ENCODE data around the gene RBSN.

The RBSN gene

GRCh38 chr3:15064299-15064834 lies 34.6 kb downstream of the RBSN start:
- H3K36me3 ChIP-seq (ENCODE audit: control insufficient read depth, insufficient read depth, low read length) = no peaks in the 10 kb centered on the region
- H3K4me3 ChIP-seq (replicated peaks; ENCODE audit: low read depth, low read length) = peak overlapping the region; percentile 81
- DNase-seq (ENCODE audit: extremely low read depth, insufficient read length) = peak; percentile 28
- TF ChIP-seq, protein P1, sequence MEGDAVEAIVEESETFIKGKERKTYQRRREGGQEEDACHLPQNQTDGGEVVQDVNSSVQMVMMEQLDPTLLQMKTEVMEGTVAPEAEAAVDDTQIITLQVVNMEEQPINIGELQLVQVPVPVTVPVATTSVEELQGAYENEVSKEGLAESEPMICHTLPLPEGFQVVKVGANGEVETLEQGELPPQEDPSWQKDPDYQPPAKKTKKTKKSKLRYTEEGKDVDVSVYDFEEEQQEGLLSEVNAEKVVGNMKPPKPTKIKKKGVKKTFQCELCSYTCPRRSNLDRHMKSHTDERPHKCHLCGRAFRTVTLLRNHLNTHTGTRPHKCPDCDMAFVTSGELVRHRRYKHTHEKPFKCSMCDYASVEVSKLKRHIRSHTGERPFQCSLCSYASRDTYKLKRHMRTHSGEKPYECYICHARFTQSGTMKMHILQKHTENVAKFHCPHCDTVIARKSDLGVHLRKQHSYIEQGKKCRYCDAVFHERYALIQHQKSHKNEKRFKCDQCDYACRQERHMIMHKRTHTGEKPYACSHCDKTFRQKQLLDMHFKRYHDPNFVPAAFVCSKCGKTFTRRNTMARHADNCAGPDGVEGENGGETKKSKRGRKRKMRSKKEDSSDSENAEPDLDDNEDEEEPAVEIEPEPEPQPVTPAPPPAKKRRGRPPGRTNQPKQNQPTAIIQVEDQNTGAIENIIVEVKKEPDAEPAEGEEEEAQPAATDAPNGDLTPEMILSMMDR (IDR thresholded peaks at IDR 0.05; ENCODE audit: insufficient read depth, low read length, poor library complexity, severe bottlenecking) = no peak
- H3K27me3 ChIP-seq (replicated peaks; ENCODE audit: control insufficient read depth, insufficient read depth, low read length) = no peaks in the 10 kb centered on the region

DNA sequence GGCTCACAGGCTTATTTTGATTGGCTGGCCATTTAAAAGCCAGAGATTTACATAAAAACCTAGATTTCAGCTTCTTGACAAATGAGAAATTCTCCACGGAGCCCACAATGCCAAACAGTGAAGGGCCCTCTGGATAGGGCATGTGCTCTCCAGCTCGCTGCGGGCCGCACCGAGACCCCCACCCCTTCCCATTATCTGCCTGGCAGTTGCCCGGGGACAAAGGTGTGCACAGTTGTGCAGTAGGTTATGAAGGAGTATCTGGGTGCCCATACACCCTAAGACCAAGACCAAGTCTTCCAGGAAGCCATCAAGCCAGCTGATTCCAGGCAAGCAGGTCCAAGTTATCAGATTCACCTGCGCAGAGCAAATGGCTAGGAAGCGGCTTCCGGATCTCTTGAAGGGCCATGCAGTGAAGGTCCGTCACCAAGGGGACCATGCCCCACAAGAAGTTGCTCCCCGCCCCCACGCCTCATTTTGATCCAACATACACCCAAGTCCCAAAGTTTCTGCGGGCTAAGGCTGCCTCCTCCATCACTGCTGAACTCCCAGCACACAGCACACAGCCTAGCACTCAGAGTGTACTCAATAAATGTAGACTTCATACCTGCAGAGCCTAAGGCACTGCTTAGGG lies 35.2 kb downstream of the RBSN start:
- TF ChIP-seq, protein P1 (IDR thresholded peaks at IDR 0.05; ENCODE audit: insufficient read depth, low read length, poor library complexity, severe bottlenecking) = no peak
- no peak for DNase-seq (ENCODE audit: extremely low read depth, insufficient read length)
- no peaks in the 10 kb centered on the region for H3K27me3 ChIP-seq (replicated peaks; ENCODE audit: control insufficient read depth, insufficient read depth, low read length)
- H3K36me3 ChIP-seq (ENCODE audit: control insufficient read depth, insufficient read depth, low read length) = peaks cover 3% of the 10 kb centered on the region
- peak overlapping the region; percentile 81 for H3K4me3 ChIP-seq (replicated peaks; ENCODE audit: low read depth, low read length)

DNA sequence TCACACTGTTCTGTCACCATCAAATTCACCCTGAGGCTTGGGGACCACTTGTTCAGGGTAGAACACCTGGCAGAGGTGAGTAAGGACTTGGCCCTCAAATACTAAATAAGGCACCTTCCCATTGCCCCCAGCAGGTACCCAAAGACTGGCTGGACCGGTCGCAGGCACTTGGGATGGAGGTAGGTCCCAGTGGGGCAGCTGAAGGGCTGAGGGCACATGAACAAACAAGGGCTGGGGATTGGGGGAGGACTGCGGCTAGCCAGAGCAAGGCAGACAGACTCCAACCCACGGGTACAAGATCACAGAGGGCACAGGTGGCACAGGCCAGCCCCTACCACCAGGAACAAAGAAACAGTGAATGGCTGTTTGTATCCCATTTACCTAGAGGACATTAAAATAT lies 35.7 kb downstream of the RBSN start:
- Histone ChIP-seq H3K36me3 (ENCODE audit: control insufficient read depth, insufficient read depth, low read length) (peaks cover 8% of the 10 kb centered on the region), H3K27me3 (replicated peaks; ENCODE audit: control insufficient read depth, insufficient read depth, low read length) (no peaks in the 10 kb centered on the region), H3K4me3 (replicated peaks; ENCODE audit: low read depth, low read length) (peak overlapping the region; percentile 81)
- no peak for DNase-seq (ENCODE audit: extremely low read depth, insufficient read length)
- TF ChIP-seq, protein P1 (IDR thresholded peaks at IDR 0.05; ENCODE audit: insufficient read depth, low read length, poor library complexity, severe bottlenecking) = no peak

GRCh38 chr3:15060029-15060428 lies 38.9 kb downstream of the RBSN start:
- DNase-seq (ENCODE audit: extremely low read depth, insufficient read length) = no peak
- Histone ChIP-seq H3K36me3 (ENCODE audit: control insufficient read depth, insufficient read depth, low read length) (peaks cover 21% of the 10 kb centered on the region), H3K4me3 (replicated peaks; ENCODE audit: low read depth, low read length) (no peak overlapping the region), H3K27me3 (replicated peaks; ENCODE audit: control insufficient read depth, insufficient read depth, low read length) (no peaks in the 10 kb centered on the region)
- TF ChIP-seq, protein P1 (IDR thresholded peaks at IDR 0.05; ENCODE audit: insufficient read depth, low read length, poor library complexity, severe bottlenecking) = no peak

GRCh38 chr3:15056676-15057404 lies 42.1 kb downstream of the RBSN start:
- no peak for DNase-seq (ENCODE audit: extremely low read depth, insufficient read length)
- peaks cover 31% of the 10 kb centered on the region for H3K36me3 ChIP-seq (ENCODE audit: control insufficient read depth, insufficient read depth, low read length)
- H3K27me3 ChIP-seq (replicated peaks; ENCODE audit: control insufficient read depth, insufficient read depth, low read length) = no peaks in the 10 kb centered on the region
- H3K4me3 ChIP-seq (replicated peaks; ENCODE audit: low read depth, low read length) = no peak overlapping the region
- TF ChIP-seq, protein P1 (IDR thresholded peaks at IDR 0.05; ENCODE audit: insufficient read depth, low read length, poor library complexity, severe bottlenecking) = no peak
